Smooth muscle cell (in vitro differentiated cells): ENCODE measurements around the gene KCNJ4. TPM values are rescaled to one million over a fixed set of nuclear protein-coding genes. Genes with fewer than 3 reads are reported as not detected.

Experiments
- DNase-seq: peaks from one replicate; lab custom pipeline; 2025; ENCODE audit not compliant: unreplicated experiment; lab: John Stamatoyannopoulos, UW
- H2AFZ ChIP-seq: fragments of 200-600 bp; sonication (generic); 2 replicates; pipeline ENCODE4 v1.6.0; 2016; ENCODE audit warnings: antibody characterized with exemption, low read depth, mild to moderate bottlenecking
- H3F3A ChIP-seq: fragments of 200-600 bp; sonication (generic); 2 replicates; pipeline ENCODE4 v1.6.0; 2017; ENCODE audit warnings: antibody characterized with exemption, low read depth
- H3K27ac ChIP-seq: fragments of 200-600 bp; sonication (generic); 2 replicates; pipeline ENCODE4 v1.5.1; 2016; ENCODE audit warnings: low read depth, mild to moderate bottlenecking
- H3K27me3 ChIP-seq: fragments of 200-600 bp; sonication (generic); 2 replicates; pipeline ENCODE4 v1.6.1; 2016; ENCODE audit warnings: low read depth, mild to moderate bottlenecking
- H3K36me3 ChIP-seq: fragments of 200-600 bp; sonication (generic); 2 replicates; pipeline ENCODE4 v1.5.1; 2016; ENCODE audit warnings: low read depth
- H3K4me1 ChIP-seq: fragments of 200-600 bp; sonication (generic); 2 replicates; pipeline ENCODE4 v1.5.1; 2016; ENCODE audit warnings: low read depth
- H3K4me2 ChIP-seq: fragments of 200-600 bp; sonication (generic); 2 replicates; pipeline ENCODE4 v1.6.0; 2016; ENCODE audit warnings: mild to moderate bottlenecking
- H3K4me3 ChIP-seq: fragments of 200-600 bp; sonication (generic); 2 replicates; pipeline ENCODE4 v1.5.1; 2016; ENCODE audit warnings: mild to moderate bottlenecking
- H3K79me2 ChIP-seq: fragments of 200-600 bp; sonication (generic); 2 replicates; pipeline ENCODE4 v1.6.0; 2016; ENCODE audit warnings: low read depth, mild to moderate bottlenecking
- H3K9ac ChIP-seq: fragments of 200-600 bp; sonication (generic); 2 replicates; pipeline ENCODE4 v1.6.0; 2016; ENCODE audit warnings: low read depth
- H3K9me3 ChIP-seq: fragments of 200-600 bp; sonication (generic); replicated peaks from 2 replicates; pipeline ENCODE4 v1.5.1; 2016; ENCODE audit warnings: low read depth
- H4K20me1 ChIP-seq: fragments of 200-600 bp; sonication (generic); 2 replicates; pipeline ENCODE4 v1.6.0; 2016; ENCODE audit warnings: low read depth
- CTCF ChIP-seq: fragments of 200-600 bp; sonication (generic); IDR thresholded peaks from 2 replicates; pipeline ENCODE4 v1.5.1; 2017; ENCODE audit warnings: borderline replicate concordance, mild to moderate bottlenecking, antibody characterized with exemption; ENCODE audit not compliant: insufficient read depth, poor library complexity, severe bottlenecking
- WGBS: methylation state at CpG from one replicate; pipeline ENCODE4 v1.1.7; 2016; ENCODE audit warnings: low lambda C conversion rate; 5-methylcytosine and 5-hydroxymethylcytosine counted together
- polyA plus RNA-seq: library from polyadenylated mRNA; unstranded; fragments of >200 nt; fragmentation: Nextera tagmentation; extraction: Ambion mirVana; gene quantifications from 2 replicates; pipeline ENCODE4 v1.2.1, GENCODE V29; 2016
- total RNA-seq: library from RNA; depleted of rRNA; stranded (reverse); fragments of >200 nt; gene quantifications from 2 replicates; pipeline ENCODE4 v1.2.3, GENCODE V29; 2014

Gene KCNJ4
- total and polyA plus RNA-seq, 2 experiments from 2014 or later = not detected

GRCh38 chr22:38487946-38488345 is 32.9 kb upstream of the KCNJ4 start:
- Histone ChIP-seq H3K79me2 (peaks cover 34% of the 10 kb centered on the region), H3K4me3 (no peak overlapping the region), H3K36me3 (peaks cover 26% of the 10 kb centered on the region), H3K9ac (no peak overlapping the region), H2AFZ (no peak overlapping the region), H3F3A (peaks cover 78% of the 10 kb centered on the region), H3K4me1 (no peaks in the 10 kb centered on the region), H3K27me3 (no peaks in the 10 kb centered on the region), H3K27ac (peak overlapping the region; percentile 75), H3K4me2 (no peak overlapping the region), H3K9me3 (no peaks in the 10 kb centered on the region), H4K20me1 (peaks cover 97% of the 10 kb centered on the region)
- WGBS = 90% methylated on average over 6 of the region's 6 CpGs
- no peak for DNase-seq
- no peak for TF ChIP-seq CTCF

GRCh38 chr22:38485783-38486182 is 30.8 kb upstream of the KCNJ4 start:
- Histone ChIP-seq H3K4me2 (no peak overlapping the region), H3K27me3 (no peaks in the 10 kb centered on the region), H2AFZ (no peak overlapping the region), H3K4me1 (no peaks in the 10 kb centered on the region), H3K9me3 (no peaks in the 10 kb centered on the region), H3K27ac (no peak overlapping the region), H3F3A (peaks cover 91% of the 10 kb centered on the region), H3K36me3 (peaks cover 26% of the 10 kb centered on the region), H3K79me2 (peaks cover 25% of the 10 kb centered on the region), H3K4me3 (no peak overlapping the region), H4K20me1 (peaks cover 91% of the 10 kb centered on the region), H3K9ac (no peak overlapping the region)
- 77% methylated on average over 5 of the region's 5 CpGs for WGBS
- no peak for DNase-seq
- no peak for TF ChIP-seq CTCF

GRCh38 chr22:38484244-38484643 is 29.2 kb upstream of the KCNJ4 start:
- H3K27me3 ChIP-seq = no peaks in the 10 kb centered on the region
- H3K9ac ChIP-seq = no peak overlapping the region
- peaks cover 90% of the 10 kb centered on the region for H4K20me1 ChIP-seq
- H3K4me1 ChIP-seq = no peaks in the 10 kb centered on the region
- H3K4me3 ChIP-seq = no peak overlapping the region
- H3K36me3 ChIP-seq = peaks cover 23% of the 10 kb centered on the region
- peaks cover 89% of the 10 kb centered on the region for H3F3A ChIP-seq
- 75% methylated on average over 1 of the region's 1 CpG for WGBS
- peaks cover 13% of the 10 kb centered on the region for H3K79me2 ChIP-seq
- no peak for TF ChIP-seq CTCF
- H3K9me3 ChIP-seq = no peaks in the 10 kb centered on the region
- DNase-seq = no peak
- no peak overlapping the region for H2AFZ ChIP-seq
- H3K4me2 ChIP-seq = no peak overlapping the region
- peak overlapping the region; percentile 32 for H3K27ac ChIP-seq

GRCh38 chr22:38482662-38483308 is 27.8 kb upstream of the KCNJ4 start:
- TF ChIP-seq CTCF = no peak
- DNase-seq = no peak
- no peaks in the 10 kb centered on the region for H3K9me3 ChIP-seq
- H3K36me3 ChIP-seq = peaks cover 13% of the 10 kb centered on the region
- H3K9ac ChIP-seq = no peak overlapping the region
- H3F3A ChIP-seq = peaks cover 76% of the 10 kb centered on the region
- H3K27me3 ChIP-seq = no peaks in the 10 kb centered on the region
- WGBS = 94% methylated on average over 6 of the region's 6 CpGs
- H3K4me2 ChIP-seq = no peak overlapping the region
- H3K27ac ChIP-seq = peak overlapping the region; percentile 34
- H2AFZ ChIP-seq = no peak overlapping the region
- peaks cover 85% of the 10 kb centered on the region for H4K20me1 ChIP-seq
- no peak overlapping the region for H3K4me3 ChIP-seq
- peaks cover 1% of the 10 kb centered on the region for H3K79me2 ChIP-seq
- no peaks in the 10 kb centered on the region for H3K4me1 ChIP-seq
